Stimulated activated CD8-positive, alpha-beta memory T cell treated with anti-CD3 and anti-CD28 coated beads, Interleukin-7, amount 100 ng/mL, for 48 hours (primary cell): Measurements from ENCODE around the gene SLC16A11.
A peak's percentile ranks its signal among the peaks of the same experiment; 100 is the strongest.

ENCODE experiments used
- DNase-seq, 2 donors: peaks; one replicate each; pipeline ENCODE4 v3.0.0-alpha.2; 2020; ENCODE audit warnings: low read depth in 1 of 2; ENCODE audit errors: extremely low read depth in 1 of 2

The SLC16A11 gene

DNA sequence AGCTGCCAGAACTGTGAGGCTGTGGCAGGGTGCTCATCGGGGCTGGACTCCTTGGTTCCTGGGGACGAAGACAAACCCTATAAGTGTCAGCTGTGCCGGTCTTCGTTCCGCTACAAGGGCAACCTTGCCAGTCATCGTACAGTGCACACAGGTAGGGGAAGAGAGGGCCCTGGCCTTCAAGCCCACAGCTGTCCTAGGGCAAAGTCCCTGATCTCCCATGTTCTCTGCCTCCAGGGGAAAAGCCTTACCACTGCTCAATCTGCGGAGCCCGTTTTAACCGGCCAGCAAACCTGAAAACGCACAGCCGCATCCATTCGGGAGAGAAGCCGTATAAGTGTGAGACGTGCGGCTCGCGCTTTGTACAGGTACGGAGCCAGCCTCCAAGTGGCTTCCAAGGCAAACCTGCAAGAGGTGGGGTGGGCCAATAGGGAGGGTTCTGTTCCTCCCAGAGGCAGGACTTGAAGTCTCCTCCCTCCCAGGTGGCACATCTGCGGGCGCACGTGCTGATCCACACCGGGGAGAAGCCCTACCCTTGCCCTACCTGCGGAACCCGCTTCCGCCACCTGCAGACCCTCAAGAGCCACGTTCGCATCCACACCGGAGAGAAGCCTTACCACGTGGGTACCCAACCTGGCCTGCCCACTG is 17.3 kb downstream of the SLC16A11 start:
- no peak for DNase-seq

DNA sequence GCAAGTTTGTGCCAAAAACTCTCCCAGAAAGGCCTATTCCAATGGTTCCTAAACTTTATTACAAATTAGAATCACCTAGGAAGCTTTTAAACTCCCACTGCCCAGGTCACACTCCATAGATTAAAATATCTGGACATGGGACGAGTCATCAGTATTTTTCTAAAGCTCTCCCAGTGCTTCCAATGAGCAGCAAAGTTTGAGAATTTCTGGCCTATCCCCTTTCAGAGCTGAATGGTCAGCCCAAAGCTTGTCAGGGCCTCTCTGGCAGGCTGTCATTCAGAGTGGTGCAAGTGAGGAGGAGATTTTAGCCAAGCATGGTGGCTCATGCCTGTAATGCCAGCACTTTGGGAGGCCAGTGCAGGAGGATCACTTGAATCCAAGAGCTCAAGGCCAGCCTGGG is 18.6 kb downstream of the SLC16A11 start:
- DNase-seq = no peak

DNA sequence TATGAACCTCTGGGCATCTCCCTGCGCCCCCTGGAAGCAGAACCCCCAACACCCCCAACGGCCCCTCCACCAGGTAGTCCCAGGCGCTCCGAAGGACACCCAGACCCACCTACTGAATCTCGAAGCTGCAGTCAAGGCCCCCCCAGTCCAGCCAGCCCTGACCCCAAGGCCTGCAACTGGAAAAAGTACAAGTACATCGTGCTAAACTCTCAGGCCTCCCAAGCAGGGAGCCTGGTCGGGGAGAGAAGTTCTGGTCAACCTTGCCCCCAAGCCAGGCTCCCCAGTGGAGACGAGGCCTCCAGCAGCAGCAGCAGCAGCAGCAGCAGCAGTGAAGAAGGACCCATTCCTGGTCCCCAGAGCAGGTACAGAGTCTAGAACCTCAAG is 19.5 kb downstream of the SLC16A11 start:
- no peak for DNase-seq

DNA sequence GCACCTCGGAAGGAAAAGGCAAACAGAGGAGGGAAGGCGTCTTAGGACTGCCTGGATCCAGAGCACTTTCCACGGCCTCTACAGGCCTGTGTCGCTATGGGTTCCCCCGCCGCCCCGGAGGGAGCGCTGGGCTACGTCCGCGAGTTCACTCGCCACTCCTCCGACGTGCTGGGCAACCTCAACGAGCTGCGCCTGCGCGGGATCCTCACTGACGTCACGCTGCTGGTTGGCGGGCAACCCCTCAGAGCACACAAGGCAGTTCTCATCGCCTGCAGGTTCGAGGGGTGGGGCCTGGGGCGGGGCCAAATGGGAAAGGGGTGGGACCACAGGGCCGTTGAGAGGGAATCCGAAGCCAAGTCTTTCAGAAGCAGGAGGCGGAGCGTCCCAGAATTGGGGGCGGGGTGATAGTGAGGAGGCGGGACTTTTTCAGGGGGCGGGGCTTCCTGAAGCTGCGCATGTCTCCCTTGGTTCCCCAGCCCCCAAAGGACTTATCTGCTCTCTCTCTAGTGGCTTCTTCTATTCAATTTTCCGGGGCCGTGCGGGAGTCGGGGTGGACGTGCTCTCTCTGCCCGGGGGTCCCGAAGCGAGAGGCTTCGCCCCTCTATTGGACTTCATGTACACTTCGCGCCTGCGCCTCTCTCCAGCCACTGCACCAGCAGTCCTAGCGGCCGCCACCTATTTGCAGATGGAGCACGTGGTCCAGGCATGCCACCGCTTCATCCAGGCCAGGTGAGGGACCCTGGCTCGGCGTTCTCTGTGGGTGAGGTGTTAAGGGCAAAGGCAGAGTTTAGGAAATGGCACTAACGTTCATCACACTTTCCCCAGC is 20.1 kb downstream of the SLC16A11 start:
- peak; percentile 87 to 94 for DNase-seq

DNA sequence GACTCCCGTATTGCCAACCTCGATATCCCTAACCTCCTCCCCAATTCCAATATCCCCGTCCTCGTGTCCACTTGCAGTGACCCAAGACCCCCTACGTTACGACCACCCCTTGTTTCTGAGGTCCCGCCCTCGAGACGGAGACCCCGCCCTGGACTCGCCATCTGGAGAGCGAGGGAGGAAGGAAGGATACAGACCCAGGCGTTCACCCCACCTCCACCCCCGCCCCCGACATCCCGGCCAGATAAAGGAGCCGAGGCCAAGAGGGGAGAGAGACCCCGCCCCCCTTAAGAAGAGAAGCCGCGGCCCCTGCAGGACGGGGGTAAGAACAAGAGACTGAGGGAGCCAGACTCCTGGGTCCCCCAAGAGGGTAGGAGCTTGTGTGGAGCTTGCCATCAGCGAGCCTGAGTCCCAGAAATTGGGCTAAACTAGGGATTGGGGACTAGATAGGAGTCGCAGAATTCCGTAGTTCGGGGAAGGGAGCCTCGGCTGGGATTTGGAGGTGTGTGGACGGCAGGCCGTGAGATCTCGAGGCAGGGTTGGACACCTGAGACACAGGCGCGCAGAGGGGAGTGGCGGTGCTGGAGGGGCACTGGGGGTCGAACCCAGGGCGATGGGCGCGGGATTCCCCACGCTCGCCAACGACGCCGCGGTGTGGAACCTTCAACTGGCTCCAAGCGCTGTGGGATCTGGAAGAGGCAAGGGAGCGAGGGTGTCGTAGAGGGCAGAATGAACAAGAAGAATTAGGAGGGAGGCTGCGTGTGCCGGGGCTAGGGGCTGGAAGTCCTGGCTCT is 20.9 kb downstream of the SLC16A11 start, which contains the start of gene BCL6B:
BCL6B (plus strand) TSS at position 270 of the 791 bp plus-strand sequence. CDS start 622 bp downstream, outside the sequence.
- no peak for DNase-seq

DNA sequence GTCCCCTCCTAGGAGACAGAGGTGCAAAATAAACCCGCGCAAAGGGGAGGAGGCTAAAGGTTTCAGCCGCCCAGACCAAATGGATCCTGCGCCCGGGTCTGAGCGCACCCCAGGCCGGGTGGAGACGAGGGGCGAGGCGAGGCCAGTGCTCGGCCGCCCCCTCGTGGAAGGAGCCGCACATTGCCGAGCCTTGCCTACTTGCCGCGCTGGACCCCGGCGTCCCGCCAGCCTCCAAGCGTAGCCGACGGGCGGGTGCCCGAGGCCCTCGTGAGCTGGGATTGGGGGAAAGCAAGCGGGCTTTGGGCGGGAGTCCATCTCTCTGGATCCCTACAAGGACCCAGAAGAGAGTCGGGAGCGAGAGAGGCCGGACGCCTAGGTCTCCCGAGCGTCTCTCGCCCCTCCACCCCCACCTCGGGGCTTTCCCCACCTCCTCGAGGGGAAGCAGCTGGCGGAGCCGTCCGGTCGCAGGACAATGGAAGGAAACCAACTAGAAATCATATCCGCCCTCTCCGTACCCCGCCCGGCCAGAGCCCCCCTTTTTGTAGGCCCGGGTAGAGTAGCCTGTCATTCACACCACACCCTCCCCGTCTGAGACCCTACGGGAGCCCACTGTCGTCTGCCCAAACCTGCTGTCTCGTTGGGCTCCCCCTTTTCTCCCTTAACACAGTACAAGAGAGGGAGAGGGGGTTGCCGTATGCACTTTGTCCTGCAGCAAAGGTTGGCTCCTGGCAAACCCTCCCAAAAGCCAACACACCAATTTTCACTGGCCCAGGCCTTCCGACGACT is 21.7 kb downstream of the SLC16A11 start:
- peak in 1 of 2 donors; percentile 58 for DNase-seq

DNA sequence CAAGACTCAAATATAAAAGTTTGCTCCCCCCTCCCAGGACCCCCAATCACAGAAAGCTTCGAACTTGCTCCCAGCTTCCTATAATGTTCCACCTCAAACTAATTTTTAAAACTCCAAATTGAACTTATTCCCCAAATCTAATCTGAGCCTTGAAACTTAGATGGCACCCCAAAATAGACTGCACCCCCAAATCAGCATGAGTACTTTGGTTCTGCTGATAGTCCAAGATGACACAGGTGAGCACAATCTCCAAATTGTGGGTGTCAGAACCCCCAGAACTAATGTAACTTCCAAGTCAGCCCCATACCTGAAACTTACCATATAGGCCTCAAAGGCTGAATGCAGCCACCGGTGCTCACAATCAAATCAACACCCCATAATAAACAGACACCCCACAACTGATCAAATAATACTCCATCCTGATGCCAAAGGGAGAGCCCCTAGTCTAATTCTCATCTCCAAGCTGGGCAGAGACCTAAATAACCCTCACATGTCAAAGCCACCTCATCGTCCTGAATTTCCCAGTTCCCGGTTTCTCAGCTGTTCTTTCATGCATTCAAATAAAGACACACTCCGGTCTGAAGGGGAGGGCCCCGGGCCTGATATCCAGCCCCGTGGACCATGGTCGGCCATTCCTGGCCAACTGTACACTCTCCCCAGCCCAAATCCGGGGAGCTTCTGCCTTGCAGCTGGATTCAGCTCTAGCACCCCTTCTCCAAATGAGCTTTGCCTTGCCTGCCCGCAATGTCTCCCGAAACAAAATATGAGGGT is 22.8 kb downstream of the SLC16A11 start:
- no peak for DNase-seq

DNA sequence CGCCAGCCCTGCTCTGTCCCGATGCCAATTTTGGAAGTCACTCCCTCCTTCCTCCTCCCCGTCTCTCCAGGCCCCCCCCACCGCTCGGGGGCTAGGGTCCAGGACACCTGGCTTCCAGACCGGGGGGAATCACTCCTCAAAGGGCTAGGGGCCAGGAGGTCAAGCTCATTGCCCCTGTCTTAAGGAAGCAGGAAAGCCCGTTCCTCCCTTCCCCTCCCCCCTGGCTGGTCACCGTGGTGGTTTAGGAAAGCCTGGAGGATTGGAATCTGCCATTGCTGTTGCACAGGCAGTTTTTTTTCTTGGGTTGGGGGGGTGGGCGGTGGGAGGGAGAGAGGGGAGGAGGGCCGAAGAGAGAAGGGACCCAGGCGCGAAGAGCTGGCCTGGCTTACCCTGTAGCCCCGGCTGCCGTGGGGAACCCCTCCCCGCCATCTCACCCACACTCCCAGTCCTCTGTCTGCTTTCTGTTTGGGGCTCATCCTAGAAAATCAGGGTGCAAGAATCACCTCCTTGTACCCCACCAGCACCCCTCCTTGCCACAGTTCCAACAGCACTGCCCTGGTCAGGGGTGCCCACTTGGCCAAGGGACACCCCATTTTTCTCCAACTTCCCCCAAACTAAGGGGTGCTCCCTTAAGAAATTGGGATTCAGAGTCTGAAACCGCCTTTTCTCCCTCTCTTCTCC is 23.9 kb downstream of the SLC16A11 start:
- no peak for DNase-seq

DNA sequence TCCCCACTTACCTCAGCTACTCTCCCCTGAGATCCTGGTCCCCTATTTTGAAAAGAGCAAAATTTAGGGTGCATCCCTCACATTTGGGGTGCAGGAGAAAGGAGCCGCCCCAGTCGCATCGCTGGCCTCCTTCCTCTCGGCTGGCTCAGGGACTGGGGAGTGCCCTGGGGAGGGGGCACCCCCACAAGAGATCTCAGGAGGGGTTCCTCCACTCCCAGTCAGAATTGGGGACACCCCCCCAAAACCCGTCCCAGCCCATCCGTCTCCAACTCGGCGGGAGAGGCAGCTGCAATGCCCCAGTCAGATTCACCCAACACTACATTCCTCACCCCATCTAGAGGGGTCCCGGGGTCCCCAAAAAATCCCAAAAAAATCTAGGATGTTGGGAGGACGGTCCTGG is 24.5 kb downstream of the SLC16A11 start:
- no peak for DNase-seq

DNA sequence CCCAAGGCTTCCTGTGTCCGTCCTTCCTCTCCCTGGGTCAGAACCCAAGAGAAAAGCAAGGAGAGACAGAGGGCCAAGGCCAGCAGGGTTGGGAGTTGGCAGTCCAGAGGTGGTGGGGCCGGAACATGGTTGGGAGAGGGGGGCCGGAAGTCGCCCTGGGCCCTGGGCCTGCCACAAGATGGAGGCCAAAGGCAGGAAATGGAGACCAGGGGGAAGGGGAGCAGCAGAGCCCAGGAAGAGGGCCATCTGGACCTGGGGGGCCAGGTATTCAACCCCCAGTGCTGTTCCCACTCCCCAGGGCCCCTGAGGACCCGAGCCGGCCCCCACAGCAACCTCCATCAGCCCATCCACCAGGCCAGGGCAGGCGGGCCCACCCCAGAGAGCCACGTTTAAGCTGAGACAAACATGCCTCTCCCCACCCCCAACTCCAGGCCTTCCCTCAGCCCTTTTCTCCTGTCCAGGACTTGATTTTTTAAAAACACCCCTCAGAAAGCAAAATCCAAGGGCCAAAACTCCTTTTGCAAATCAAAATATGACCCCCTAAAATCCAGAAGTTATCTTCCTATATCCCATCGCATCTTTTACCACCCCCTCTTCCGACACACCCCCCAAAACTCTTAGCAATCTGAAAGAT is 25.4 kb downstream of the SLC16A11 start:
- no peak for DNase-seq

DNA sequence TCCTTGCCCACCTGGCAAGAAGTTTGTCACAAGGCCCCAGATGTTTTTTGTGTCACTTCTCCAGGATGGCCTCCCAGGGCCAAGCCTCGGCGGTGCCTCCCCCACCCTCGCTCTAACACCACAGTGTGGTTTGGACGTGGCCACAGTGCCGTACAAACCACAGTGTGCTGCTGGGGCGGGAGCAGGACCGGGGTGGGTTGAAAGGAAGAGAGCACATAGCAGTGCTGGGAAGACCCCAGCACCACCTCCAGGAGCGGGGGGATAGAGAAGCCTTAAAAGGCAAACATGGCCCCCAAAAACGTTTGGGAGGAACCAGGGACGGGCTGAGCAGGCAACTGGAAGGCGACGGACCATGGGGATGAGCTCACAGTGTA is 26.1 kb downstream of the SLC16A11 start:
- DNase-seq = no peak

DNA sequence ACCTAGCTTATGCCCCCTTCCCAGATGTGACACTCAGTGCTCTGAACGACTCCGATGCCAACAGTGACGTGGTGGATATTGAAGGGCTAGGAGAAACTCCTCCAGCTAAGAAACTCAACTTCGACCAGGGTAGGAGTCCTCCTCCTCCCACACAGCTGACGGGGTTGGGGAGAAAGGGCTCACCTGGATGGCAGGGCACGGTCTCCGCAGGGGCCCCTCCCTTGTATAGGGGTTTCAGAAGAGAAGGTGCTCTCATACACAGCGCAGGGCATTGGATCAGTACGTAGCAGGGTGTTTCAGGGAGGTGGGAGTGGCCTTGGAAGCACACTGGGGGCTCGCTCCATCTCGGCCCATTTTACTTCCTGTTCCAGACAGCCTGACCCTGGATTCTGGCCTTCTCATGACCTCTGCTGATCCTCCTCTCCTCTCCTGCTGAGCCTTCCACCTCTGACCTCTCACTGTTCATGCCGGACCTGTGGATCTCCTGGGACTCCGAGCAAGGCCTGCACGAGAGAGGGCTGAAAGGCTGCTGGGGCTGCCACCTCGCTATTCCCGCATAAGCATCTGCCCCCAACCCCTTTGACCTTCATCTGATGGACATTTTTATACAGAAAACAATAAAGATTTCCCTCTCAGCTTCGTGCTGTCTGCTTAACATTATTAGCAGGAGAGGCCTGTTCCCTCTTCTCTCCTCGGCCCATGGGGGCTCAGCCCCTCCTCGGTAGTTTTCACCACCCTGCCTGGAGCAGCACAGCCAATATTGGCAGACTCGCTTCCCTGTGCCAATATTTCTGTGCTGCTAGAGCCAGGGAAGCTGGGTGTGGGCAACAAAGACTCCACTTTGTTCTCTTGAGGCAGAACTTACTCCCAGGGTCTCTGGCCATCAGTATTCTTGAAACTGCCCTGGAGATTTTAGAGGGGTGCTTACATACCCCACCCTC is 26.7 kb downstream of the SLC16A11 start:
- DNase-seq = no peak

DNA sequence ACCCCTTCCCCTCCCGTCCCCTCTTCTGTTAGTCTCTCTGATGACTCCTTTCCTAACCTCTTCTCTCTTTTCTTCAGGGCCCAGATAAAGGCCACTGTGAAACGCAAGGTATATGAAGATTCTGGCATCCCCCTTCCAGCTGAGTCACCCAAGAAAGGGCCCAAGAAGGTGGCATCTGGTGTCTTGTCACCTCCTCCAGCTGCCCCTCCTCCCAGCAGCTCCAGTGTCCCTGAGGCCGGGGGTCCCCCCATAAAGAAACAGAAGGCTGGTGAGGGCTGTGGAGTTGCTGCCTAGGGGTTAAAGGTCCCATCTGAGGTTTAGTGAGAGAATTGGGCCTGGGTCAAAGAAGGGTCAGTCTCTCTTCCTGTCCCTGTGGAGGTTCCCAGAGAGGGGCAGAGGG is 27.5 kb downstream of the SLC16A11 start:
- DNase-seq = no peak

DNA sequence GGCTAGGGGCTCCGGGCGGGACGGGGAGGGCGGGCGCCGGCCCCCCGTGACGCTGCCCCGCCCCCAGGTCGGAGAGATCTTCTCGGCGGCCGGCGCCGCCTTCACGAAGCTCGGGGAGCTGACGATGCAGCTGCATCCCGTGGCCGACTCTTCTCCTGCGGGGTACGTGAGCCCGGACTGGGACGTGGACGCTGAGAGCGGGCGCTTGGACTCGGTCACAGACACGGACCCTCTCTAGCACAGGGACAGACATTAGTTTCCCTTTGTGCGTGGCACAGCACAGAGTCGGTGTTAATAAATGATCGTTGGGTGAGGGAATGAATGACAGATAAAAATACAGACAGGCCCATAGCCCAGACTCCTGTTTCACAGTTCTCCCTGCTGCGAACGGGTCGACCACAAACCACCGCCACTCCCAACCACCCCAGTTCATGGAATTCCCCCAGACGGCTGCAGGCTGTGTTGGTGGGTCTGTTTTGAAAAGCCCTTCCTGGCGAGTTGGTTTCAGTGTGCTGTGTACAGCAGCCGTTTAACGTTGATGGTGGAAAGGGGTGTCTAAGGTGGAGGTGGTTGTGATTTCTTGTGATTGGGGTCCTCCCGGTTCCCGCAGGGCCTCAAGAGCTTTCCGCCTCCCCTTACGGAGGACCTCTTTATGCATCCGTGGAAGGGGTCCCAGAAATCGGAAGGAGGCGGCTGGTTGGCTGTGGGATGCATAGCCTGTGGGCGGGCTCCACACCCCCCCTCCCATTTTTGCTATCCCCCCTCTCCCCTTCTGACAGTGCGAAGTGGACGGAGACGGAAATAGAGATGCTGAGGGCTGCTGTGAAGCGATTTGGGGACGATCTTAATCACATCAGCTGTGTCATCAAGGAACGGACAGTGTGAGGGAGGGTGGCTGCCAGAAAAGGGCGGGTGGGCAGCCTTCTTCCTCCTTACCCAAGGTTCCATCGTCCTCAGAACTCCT is 28.6 kb downstream of the SLC16A11 start:
- DNase-seq = peak; percentile 73 to 80

DNA sequence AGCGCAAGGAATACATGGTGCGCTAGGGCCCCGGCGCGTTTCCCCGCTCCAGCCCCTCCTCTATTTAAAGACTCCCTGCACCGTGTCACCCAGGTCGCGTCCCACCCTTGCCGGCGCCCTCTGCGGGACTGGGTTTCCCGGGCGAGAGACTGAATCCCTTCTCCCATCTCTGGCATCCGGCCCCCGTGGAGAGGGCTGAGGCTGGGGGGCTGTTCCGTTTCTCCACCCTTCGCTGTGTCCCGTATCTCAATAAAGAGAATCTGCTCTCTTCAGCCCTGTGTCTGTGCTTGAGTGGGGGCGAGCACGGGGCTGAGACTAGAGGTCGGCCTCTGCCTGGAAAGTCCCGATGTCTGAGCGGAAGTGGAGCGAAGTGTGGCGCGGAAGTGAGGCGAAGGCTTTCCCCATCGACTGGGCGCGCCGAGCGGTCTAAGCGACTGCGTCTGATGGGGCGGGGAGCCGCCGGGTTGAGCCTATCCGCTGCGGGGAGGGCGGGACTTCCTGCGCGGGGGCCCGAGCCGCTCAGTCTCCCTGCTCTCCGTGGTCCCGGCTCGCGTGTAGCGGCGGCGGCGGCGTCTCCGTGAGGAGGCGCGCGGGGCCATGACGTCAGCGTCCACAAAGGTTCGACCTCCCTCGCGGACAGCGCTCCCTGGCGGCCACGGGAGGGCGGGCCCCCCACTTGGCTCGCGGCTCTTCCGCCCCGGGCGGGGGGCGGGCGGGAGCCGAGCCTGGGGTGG is 29.5 kb downstream of the SLC16A11 start:
- DNase-seq = peak; percentile 93 to 96

DNA sequence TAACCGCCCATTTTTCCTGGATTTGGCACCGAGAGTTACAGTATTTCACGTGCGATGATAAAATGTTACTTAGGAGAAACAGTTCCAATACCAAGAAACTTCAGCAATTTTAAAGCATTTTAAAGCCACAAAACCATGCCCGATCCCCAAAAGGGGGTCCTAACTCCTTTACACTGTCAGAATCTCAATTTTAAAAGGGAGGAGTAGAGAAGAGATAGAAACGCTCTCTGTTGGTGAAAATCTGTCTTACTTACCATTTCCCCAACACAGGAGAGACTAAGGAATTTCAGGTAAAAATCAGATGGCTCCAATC is 32.0 kb downstream of the SLC16A11 start:
- DNase-seq = no peak
